ENCODE data around the gene CPNE4.

Gene CPNE4

DNA sequence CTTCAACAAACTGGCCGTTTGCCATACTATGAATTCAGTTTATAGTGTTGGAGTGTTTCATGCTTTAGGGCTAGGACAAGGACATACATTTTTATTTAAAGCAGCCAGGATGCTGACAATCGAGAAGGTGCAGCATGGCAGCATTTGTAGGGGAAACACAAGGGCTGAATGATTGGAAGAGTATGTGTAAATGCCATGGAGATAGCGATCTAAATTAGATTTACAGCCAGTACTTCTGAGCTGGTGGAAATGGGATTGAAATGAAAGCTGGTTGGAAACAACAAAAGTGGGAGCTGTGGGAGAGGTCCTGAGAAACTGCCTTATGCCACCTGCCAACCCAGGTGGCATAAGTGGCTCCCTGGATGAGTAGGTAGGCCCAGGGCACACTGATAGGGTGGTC, 322.2 kb downstream of the CPNE4 start:
- CTCF ChIA-PET, result no interaction called here
- H3K27ac ChIP-seq, result no peak overlapping the region
- POLR2A ChIA-PET (ENCODE audit: low non-redundant PET), result no interaction called here
- no peak for DNase-seq (ENCODE audit: low spot score)
- TF ChIP-seq, protein P1, sequence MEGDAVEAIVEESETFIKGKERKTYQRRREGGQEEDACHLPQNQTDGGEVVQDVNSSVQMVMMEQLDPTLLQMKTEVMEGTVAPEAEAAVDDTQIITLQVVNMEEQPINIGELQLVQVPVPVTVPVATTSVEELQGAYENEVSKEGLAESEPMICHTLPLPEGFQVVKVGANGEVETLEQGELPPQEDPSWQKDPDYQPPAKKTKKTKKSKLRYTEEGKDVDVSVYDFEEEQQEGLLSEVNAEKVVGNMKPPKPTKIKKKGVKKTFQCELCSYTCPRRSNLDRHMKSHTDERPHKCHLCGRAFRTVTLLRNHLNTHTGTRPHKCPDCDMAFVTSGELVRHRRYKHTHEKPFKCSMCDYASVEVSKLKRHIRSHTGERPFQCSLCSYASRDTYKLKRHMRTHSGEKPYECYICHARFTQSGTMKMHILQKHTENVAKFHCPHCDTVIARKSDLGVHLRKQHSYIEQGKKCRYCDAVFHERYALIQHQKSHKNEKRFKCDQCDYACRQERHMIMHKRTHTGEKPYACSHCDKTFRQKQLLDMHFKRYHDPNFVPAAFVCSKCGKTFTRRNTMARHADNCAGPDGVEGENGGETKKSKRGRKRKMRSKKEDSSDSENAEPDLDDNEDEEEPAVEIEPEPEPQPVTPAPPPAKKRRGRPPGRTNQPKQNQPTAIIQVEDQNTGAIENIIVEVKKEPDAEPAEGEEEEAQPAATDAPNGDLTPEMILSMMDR (conservative IDR thresholded peaks at IDR 0.05; ENCODE audit: low read depth), result no peak

DNA sequence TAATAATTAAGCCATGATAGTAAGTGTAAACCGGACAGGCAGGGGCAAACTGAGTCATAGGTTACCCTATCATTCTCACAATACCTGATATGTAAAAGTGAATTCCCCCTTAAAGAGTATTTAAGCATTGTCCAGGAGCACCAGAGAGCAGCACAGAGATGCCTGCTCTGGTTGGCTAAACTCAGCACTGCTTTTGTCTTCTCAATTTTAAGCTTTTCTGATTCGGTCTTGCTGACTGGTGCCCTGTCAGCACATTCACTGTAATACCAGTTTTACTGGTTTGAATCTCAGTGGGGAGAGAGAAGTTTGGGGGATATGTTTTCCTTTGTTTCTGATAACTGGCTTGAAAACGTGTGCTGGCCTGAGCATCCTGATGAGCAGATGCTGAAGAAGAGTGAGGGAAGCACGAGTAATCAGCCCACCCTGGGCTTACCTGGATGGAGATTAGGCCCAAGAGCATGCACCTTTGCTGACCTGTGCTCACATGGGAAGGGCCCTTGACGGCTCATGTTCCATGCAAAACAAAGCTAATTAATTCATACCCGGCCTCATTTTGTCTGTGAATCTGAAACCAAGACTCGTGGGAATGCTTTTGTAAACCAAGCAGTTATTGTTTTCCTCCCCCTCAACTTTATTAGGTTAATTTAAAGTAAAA, 323.6 kb downstream of the CPNE4 start:
- no peak for DNase-seq (ENCODE audit: low spot score)
- TF ChIP-seq, protein P1 (conservative IDR thresholded peaks at IDR 0.05; ENCODE audit: low read depth), result no peak
- POLR2A ChIA-PET (ENCODE audit: low non-redundant PET), result no interaction called here
- CTCF ChIA-PET, result no interaction called here
- H3K27ac ChIP-seq, result no peak overlapping the region

DNA sequence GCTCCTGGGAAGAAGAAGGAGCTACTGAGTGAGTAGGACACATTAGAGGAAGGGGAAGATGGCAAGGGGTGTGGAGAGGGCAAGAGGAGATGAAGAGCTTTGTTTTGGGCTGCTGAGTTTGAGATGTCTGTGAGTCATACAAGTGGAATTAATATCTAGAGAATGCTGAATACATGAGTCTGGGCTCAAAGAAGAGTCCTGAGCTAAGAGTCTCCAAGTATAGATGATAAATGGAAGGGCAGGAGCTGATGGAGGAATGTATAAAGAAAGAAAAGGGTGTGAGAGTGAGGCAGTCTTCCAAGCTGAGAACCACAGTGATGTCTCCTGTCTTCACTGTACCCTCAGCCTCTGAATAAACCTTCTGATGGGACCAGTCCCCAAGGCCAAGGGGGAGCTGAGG, 326.6 kb downstream of the CPNE4 start:
- no peak for DNase-seq (ENCODE audit: low spot score)
- H3K27ac ChIP-seq, result no peak overlapping the region
- TF ChIP-seq, protein P1 (conservative IDR thresholded peaks at IDR 0.05; ENCODE audit: low read depth), result no peak
- ChIA-PET POLR2A (ENCODE audit: low non-redundant PET) (no interaction called here), CTCF (interaction anchor here (0.6 kb wide), 1 partner anchor 16 kb away, joined by 3 read pairs; no protein-coding TSS in a partner anchor)

DNA sequence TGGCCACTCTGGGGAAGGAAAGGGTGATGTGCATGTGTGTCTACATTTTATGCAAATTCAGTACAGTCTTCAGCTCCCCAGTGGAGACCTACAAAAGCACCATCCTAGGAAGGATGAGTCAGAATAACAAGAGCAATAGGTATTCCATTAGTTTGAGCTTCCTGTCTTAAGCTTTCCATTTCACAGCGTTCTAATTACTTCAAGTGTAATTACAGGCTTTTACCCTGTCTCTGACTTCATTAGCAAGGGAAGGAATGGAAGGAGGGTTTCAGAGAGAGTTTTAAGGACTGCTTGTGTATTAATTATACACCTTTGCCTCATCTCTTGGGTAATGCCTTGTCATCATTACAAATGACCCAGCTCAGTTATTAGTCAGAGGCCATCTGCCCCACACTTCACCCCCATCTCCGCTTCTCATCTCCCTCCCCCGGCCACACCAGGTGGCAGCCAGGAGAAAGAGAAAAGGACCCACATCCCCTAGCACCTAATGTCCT, 329.2 kb downstream of the CPNE4 start:
- no peak for DNase-seq (ENCODE audit: low spot score)
- CTCF ChIA-PET, result interaction anchor here (0.6 kb wide), 1 partner anchor 83 kb away, joined by 3 read pairs; no protein-coding TSS in a partner anchor
- H3K27ac ChIP-seq, result no peak overlapping the region
- TF ChIP-seq, protein P1 (conservative IDR thresholded peaks at IDR 0.05; ENCODE audit: low read depth), result no peak
- POLR2A ChIA-PET (ENCODE audit: low non-redundant PET), result no interaction called here

DNA sequence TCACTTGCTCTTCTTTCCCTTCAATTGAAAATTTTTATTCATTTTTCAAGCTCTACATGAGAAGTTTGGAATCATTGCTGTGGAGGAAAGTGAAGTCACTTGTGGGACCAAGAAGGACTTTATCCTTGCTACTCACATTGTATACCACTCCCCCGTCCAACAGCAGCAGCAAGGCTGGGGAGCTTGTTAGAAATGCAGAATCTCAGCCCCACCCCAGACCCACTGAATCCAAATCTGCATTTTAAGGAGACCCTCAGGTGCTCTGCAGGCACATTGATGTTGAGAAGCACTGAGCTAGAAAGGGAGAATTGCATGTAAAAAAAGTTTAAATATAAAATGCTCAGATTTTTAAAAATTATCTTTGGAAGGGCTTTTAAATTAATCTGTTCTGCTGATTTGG, 329.7 kb downstream of the CPNE4 start:
- ChIA-PET CTCF (no interaction called here), POLR2A (ENCODE audit: low non-redundant PET) (no interaction called here)
- H3K27ac ChIP-seq, result no peak overlapping the region
- no peak for DNase-seq (ENCODE audit: low spot score)
- TF ChIP-seq, protein P1 (conservative IDR thresholded peaks at IDR 0.05; ENCODE audit: low read depth), result no peak

DNA sequence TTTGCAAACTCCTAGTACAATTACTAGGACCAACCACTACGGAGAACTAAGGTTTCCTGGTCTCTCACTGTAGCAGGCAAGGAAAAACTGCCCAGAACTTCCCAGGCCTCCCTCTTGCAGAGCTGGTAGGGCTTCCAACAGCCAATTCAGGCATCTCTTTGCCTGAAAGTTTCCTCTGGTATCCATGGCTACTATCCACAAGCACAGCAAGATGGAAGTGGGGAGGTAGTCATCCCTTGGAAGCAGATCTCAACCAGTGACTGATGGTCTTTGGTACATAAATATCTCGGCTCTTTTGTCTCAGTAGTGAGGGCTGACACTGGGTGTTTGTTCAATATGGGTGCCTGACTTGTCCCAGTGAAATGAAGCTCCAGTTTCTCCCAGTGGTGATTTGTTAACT, 330.7 kb downstream of the CPNE4 start:
- ChIA-PET CTCF (no interaction called here), POLR2A (ENCODE audit: low non-redundant PET) (no interaction called here)
- TF ChIP-seq, protein P1 (conservative IDR thresholded peaks at IDR 0.05; ENCODE audit: low read depth), result no peak
- no peak overlapping the region for H3K27ac ChIP-seq
- DNase-seq (ENCODE audit: low spot score), result no peak

Data from RWPE1 (cell line).